LHCN-M2 (cell line): ENCODE measurements around the gene DENND11. TPM values are rescaled to one million over a fixed set of nuclear protein-coding genes. Genes with fewer than 3 reads are reported as not detected.
A peak's percentile ranks its signal among the peaks of the same experiment; 100 is the strongest.
"Not testable (repeated sequence)": the region's sequence is repeated elsewhere in the genome, so short reads cannot be mapped to it uniquely, and the experiment has no call there.

Experiments
- DNase-seq: peaks from one replicate; pipeline ENCODE4 v3.0.0-alpha.2; 2012; ENCODE audit warnings: low read depth
- total RNA-seq: library from RNA; depleted of rRNA; stranded (reverse); fragments of >200 nt; gene quantifications from 2 replicates; pipeline ENCODE4 v1.2.3, GENCODE V29; 2014

Gene DENND11
- total RNA-seq, 1 experiment from 2014 or later, result 2.3 TPM

DNA sequence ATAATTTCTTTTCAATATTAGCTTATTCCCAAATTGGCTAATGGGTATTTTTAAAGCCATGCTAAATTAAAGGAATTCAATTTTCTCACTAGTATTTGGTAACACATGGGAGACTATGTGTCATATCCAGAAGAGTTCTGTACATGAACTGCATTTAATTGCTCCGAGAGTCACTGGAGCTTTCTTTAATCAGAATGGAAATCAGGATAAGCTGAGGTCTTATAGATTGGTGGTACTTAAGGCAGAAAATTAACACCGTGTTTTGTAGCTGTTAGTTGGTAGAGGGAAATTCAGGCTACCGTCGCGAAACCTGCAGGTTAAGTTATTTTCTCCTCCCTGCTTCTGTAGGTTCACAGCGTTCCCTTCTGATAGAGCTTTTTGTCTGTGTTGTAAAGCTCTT is 6.4 kb upstream of the DENND11 start, which contains the start of gene WEE2:
Gene WEE2, plus strand, starts transcription at position 3 of the 400 bp plus-strand sequence. CDS start 406 bp downstream, outside the sequence.
- DNase-seq, result no peak

DNA sequence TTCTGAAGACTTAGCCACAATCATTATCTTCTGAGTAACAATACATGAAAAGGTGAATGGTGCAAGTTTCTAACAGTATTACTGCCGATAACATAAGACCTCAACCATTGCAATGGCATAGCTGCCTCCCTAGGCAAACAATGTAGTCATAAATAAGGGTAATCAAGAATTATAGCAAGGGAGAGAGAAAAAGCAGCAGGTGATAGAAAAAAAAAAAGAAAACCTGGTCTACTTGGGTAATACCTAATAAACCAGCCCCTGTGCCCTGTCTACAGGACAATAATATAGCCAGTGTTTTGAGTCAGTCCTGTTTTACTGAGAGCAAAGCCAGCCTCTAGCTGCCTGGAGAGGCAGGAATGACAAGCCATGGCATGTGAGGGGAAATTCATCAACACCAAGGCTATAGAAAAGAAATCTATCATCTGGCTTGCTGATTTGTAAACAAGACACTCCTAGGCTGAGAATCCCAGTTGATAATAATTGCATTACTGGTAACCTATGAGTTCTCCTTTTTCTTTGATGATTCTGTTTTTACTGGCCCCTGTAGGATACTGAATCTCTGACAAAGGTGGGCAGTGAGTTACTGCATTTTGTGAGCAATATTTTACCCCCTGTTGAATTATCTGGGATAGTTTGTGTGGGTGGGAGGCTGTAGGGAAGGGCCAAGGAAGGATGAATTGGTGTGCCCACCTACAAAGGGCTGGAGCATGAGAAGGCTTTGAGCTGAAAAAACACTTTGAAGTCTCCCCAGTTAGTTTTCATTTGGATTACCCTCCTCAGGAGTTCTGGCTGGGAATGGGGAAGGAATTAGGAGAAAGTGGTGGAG is 4.5 kb upstream of the DENND11 start:
- DNase-seq, result no peak

DNA sequence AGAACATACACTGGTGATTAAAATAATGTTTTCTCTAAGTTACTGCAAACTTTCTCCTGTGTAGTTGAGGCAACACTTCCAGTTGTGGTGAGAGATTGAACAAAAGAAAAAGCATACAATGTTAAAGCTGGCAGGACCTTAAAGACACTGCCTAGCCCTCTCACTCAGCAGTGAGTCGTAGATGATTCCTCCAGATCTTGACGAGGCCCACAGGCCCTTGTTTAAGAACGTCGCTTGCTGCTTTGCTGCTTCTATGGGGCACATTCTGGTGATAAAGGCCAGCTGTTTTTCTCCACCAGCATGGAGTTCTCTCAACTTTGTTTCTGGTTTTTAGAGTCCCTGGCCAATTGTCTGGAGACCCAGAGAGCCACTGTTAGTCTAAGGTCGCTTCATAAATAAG is 2.8 kb upstream of the DENND11 start:
- no peak for DNase-seq

DNA sequence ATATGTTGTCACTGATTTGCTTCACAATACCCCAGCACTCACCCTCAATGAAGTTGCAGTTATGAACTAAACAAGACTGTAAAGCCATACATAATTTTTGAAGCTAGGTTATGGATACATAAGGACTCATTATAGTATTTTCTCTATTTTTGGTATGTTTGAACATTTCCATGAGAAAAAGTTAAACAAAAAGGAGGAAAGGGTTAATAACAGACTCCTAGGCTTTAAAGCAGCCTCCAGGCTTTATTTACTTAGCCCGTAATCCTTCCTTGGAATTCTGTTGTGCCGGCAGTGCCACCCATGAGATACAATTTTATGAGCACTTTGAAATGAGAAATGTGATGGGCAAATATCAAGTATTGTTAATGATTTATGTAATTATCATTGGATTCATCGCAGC is 2.1 kb upstream of the DENND11 start:
- no peak for DNase-seq

DNA sequence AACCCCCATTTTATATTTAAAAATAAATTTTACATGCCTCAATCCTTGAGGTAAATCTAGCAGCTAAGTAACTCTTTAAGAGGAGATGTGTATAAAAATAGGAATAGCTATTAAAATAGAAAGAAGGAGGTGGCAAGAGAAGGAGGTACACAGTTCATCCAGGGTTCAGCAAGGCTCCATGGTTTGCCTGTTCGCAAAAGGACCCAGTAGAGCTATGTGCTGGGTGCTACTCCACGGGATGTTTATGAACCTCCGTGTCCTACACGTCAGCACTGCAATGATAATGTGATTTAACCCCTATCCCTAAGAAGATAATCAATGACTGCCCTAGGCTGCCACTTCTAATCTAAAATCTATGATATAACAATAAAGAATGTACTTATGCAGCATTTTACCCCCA is 926 bp upstream of the DENND11 start:
- no peak for DNase-seq

DNA sequence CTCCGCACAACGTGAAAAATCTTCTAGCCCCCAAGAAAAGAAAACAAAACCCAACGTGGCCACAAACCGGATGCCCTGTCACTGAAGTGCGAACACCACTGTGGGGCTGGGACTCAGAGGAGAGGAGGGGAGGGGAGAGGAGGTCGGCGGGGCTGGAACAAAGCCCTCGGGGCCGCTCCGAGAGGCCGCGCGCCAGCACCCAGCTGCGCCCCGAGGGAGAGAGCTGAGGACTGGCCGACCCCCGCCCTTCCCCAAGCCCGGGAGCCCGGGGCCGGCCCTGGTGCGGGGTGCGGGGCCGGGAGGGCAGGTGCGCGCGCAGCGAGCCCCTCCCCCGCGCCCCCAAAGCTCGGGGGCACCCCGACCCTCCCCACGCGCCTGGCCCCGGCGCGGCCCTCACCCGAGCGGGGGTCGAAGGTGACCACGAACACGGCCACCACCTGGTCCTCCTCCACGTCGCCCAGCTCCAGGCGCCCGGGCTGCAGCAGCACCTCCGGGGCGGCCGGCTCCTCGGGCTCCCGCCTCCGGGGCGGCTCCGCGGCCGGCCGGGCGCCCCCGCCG is 398 bp downstream of the DENND11 start:
- no peak for DNase-seq

DNA sequence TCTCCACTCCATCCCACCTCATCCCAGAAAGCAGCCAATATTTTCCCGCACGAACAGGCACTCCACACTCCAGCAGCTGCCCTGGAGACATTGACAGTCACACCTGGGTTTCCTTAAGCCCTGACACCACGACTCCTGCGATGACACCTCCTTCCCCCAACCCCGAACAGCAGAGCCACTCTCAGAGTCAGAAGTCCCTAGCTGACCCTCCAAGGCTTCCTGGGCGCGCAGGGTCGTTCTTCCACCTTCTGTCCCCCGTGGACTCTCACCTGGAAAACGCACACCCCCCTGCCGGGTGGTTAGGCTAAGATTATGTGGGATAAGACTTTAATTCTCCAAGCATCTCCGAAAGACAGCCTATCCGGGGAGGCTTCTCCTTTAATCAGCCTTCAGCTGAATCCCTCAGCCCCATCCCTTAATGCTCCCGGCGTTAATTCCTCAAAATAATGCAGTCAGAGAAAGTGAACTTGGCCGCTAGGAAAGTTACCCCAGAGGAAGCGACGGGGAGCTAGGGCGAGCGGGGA is 1.1 kb downstream of the DENND11 start:
- DNase-seq, result no peak

DNA sequence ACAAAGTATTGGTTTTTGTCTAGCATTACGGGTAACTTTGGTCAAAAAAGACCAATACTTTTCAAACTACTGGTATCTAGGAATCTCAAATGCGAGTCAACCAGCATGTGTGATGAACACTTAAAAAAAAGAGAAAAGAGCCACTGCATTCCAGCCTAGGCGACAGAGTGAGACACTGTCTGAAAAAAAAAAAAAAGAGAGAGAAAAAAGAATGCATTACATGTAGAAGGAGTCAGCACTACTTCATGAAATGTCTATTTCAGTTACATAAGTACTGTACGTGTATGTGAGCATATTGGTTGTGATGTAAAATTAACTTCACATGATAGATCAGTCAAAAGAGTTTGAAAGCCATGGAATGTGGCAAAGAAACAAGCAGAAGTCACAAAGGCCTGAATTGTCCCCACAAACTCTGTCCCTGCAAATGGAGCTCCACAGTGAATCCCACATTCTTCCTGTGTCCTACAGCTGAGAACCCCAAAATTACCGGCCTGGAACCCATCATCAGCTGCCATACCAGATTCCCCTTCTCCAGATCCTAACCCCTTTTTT is 1.6 kb downstream of the DENND11 start:
- no peak for DNase-seq

DNA sequence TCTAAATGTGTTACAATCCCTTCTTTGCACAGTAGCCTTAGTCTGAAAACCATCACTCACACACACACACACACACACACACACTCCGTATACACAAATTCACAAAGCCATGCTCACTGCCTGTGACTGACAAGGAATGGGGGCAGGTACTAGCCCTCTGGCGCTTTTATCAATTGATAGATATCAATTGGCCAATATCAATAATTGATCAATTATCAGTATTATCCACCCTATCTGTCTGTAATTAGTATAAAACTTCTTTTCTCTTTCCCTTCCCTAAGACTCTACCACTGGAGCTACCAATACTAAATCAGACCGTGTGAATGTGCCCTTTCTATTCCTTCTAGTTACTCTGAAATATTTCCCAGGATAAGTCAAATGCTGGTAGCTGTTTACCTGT is 2.1 kb downstream of the DENND11 start:
- no peak for DNase-seq

DNA sequence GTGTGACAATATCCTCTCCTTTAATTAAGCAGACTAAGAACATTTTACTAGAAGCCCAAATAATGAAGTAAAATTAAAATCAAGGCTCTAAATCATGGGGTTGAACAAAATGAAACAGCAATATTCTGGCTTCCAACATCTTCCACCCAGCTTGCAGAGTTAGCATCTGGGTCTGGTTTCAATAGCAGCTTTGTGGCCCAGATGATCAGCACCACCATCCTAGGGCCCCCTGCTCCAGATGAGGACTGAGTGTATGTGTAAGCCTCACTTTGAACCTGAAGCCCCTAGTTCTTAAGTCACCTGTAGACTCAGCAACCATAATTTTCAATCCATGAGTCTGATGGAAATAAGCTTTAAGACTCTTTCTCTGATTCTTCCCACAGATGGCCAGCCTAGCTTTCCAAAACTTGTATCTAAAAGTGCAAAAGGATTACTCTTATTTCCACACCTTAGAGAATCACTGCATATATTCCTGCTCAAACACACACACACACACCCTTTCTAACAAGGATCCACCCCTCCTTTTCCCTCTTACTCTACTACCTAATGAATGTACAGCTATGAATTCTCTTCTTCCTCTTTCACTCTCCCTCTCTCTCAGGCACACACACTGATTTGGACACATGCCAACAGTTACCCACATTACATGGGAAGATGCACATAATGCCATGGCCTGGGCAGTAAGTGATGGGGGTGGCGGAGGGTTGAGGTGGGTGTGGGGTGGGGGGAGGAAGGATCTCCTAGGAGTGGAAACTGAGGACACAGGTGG is 3.5 kb downstream of the DENND11 start:
- no peak for DNase-seq

DNA sequence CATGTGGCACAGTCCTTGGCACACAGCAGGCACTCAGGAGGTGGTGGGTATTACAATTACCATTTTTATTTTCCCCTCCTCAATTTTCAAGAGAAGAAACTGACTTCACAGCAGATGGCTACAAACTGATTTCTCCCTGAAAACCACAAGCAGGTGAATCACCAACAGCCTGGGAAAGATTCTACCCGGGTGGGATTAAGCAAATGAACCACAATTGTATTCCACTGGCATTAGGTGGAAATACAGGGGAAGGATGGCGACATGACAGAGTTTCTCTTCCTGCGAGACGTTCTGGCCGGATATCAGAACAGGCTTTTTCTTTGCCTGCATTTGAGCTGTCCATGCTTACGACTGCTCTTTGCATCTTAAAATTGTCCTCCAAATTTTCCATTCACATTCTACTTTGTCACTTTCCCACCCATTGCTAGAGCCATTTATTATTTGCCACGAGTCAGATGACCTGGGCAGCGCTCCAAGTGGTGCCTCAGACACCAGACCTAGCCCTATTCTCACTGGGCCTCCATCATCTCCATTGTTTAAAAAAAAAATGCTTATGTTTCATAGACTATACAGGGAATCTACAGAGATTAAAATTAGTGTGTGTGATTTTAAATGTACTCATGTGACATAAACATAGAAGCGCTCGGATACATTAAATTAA is 4.6 kb downstream of the DENND11 start:
- DNase-seq, result peak; percentile 82

DNA sequence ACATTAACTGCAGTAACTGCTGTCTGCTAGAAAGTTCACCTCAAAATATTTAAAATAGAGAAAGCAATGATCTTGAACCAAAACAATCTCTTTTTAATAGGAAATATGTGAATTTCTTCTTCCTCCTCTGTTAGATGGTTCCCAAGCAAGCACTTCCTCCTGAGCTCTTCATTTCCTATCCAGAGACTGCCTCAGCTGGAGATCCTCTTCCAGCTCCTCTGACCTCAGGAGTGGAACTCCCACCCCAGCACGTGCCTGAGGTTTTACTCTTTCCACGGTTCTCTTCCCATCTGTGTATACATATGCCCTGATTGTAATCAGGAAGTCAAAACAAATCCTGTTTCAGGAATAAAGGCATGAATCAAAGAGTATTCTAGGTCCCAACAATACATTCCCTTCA is 5.6 kb downstream of the DENND11 start:
- no peak for DNase-seq

DNA sequence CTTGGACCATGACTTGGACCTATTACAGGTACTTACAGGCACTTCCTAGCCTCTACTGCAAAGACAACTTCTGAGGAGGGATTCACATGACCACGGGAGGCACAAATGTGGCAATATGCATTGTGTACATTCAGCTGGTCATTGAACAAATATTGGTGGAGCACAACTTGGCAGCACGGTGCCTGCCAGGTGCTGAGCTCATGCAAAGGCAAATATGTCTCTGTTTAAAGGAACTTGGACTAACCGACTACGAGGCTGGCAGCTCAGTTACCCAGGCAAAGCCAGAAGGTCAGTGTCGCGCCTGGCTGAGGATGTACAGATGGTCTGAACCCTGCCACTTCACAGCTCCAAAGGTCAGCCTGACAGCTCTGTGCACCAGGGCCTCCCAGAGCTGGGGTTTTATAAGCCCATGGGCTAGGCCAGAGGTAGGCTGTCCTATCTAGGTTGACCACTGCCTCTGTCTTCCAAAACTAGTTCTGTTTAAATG is 6.1 kb downstream of the DENND11 start:
- no peak for DNase-seq

DNA sequence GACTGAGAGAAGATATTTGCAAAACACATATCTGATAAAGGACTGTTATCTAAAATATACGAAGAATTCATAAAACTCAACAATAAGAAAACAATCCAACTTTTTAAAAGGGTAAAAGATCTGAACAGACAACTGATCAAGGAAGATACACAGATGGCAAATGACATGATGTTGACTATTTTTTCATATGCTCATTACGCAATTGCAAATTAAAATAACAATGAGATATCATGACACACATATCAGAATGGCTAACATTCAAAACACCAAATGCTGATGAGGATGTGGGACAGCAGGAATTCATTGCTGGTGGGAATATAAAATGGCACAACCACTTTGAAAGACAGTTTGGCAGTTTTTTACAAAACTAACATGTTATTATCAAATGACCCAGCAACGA is 8.9 kb downstream of the DENND11 start:
- DNase-seq, result peak; percentile 14

DNA sequence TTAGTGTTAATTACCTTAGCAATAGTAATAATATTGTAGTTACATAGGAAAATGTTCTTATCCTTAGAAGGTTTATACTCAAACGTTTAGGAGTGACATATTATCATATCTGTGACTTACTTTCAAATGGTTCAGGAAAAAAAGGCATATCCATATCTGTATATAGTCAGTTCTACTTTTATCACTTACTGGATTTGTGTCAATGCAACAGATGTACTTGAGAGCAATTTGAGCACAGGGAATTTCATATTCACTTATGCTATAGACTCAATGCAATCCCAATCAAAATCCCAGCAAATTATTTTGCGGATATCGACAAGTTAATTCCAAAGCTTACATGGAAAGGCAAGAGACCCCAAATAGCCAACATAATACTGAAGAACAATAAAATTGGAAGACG is 10.0 kb downstream of the DENND11 start:
- no peak for DNase-seq

DNA sequence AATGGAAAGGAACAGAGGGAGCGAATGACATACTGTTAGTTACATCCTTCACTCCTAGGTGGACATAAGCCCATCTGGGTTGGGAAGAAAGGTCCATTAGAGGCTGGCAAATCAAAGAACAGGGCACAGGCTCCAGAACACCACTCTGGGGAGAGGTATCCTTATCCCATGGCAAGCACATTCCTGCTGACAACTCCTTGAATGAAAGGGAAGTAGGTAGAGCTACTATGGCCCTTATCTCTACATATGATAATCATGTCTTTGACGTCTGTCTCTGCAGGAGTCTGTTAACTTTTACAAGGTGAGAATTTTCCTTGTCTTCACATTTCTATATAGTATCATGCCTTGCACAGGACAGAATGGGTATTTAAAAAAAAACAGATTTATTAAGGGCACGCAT is 10.4 kb downstream of the DENND11 start:
- no peak for DNase-seq

DNA sequence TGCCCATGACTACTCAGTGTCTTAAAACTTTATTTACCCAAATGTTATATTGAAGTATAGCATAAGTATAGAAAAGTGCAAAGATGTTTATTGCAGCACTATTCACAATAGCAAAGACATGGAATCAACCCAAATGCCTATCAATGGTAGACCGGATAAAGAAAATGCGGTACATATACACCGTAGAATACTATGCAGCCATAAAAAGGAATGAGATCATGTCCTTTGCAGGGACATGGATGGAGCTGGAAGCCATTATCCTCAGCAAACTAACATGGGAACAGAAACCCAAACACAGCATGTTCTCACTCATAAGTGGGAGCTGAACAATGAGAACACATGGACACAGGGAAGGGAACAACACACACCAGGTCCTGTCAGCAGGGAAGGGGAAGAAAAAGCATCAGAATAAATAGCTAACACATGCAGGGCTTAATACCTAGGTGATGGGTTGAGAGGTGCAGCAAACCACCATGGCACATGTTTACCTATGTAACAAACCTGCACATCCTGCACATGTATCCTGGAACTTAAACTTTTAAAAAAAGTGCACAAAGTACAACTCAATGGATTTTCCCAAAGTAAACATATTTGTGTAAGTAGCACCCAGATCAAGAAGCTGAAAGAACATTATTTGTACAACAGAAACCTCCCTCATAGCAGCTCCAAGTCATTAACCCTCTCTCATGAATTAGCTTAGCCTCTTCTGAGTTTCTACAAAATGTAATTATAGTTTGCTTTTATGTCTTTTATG is 12.7 kb downstream of the DENND11 start:
- DNase-seq, result not testable (repeated sequence)

DNA sequence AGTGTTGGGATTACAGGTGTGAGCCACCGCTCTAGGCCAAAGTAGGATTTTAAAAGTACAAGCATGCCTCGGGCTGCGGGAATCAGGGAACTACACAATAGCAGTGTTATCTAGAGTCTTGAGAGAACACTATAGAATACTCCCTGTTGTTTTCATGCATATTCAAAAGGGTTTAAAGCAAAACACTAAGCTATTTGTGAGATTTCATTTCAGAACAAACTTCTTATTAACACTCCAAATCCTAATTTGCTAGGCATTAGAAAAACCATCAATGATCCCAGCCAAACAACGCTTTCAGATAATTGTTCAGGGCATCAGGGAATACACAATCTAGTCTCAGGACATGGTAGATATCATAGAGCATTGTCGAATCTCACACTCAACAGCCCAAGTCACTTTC is 13.9 kb downstream of the DENND11 start:
- DNase-seq, result no peak

DNA sequence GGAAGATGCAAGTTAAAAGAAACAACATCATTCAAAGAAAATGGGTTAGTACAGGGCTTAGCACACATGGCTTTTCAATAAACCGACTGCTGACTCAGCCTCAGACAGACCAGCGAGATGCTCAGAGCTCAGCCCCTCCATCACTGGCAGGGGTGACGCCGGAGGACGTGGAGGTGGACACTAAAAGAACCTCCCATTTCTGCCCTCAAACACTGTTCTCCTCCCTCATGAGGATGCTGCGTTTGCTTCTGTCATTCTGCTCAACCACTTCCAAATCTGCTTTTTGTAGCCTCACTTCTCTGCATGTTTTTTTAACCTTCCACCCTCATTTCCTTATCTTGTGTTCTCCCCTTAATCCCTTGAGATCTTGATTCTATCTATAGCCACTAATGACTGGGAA is 15.3 kb downstream of the DENND11 start:
- no peak for DNase-seq

DNA sequence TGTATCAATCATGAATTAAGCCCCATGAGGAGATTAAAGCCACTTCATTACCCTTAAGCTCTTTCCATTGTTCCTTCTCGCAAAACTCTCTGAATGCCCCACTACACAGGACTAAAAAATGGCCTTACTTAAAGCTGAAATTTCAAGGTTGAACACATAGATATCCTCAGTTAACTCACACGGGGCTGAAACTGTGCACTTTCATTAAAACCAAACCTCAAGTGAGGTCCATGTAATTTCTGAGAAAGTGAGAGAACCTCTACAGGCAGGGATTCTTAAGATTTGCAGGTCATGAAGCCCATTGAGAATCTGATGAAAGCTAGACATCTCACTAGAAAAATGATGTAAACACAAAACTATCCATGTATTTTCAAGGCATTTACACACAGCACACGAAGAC is 15.9 kb downstream of the DENND11 start:
- DNase-seq, result no peak
